Activated CD8-positive, alpha-beta memory T cell treated with anti-CD3 and anti-CD28 coated beads, Interleukin-2, amount 50 U/mL, for 48 hours (primary cell): Measurements from ENCODE around the gene ANKRD40.
"Not testable (repeated sequence)": the region's sequence is repeated elsewhere in the genome, so short reads cannot be mapped to it uniquely, and the experiment has no call there.

Experiments used
- DNase-seq: peaks from one replicate; pipeline ENCODE4 v3.0.0-alpha.2; 2020

Gene ANKRD40

DNA sequence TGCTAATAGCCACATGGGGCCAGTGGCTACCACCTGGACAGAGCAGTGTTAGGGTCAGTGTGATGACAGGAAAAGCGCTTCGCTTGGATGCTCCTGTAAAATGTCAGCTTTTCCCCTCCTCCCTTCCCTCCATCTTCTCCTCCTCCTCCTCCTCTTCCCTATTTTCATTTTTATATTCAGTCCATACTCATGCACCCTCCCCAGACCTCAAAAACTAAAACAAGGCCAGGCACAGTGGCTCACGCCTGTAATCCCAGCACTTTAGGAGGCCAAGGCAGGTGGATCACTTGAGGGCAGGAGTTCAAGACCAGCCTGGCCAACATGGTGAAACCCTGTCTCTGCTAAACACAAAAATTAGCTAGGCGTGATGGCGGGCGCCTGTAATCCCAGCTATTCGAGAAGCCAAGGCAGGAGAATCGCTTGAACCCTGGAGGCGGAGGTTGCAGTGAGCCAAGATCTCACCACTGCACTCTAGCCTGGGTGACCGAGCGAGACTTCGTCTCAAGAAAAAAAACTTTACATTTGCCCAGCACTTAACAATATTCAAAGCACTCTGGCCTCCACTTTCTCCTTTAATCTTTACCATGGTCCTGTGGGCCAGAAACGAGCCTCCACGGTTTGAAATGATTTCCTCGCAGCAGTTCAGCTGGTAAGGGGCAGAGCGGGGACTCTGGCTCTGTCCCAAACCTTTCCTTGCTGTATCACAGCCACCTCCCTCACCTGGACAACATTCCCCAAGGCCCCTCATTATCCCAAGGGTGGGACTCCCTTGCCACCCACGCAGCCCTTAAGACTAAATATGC lies 21.8 kb downstream of the ANKRD40 start:
- no peak for DNase-seq

DNA sequence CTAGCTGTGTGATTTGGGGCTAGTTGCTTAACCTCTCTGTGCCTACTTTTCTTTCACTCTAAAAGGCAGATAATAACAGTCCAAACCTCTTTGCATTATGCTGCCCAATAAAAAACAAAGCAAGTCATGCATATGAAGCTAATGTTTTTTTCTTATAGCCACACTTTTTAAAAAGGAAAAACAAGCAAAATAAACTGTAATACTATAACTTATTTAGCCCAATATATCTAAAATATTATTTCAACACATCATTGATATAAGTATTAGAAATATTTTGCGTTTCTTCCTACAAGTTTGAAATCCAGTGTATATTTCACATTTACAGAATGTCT lies 22.4 kb downstream of the ANKRD40 start:
- no peak for DNase-seq

DNA sequence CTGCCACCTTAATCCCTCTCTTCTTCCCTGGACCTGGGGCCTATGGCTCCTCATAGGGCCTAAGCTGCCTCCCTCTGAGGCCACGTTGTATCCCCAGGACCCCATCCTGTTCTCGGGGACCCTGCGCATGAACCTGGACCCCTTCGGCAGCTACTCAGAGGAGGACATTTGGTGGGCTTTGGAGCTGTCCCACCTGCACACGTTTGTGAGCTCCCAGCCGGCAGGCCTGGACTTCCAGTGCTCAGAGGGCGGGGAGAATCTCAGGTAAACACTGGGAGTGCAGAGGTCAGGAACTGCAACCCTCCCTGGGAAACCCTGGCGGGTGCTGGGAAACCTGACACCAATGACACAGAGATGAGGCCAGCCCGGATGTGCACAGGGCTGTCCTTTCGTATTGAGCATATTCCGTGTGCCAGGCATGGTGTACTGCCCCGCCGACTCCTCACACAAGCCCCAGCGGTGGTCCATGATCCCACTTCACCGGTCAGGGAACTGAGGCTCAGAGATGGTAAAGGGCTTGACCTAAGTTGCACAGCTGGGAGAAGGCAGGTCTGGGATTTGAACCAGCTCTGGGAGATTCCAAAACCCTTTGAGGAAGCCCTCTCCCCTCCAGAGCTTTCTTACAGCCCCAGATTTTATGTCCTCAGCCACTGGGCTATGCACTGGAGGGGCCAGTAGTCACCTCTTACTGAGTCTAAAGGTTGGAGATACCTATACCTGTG lies 22.9 kb downstream of the ANKRD40 start:
- DNase-seq: no peak

DNA sequence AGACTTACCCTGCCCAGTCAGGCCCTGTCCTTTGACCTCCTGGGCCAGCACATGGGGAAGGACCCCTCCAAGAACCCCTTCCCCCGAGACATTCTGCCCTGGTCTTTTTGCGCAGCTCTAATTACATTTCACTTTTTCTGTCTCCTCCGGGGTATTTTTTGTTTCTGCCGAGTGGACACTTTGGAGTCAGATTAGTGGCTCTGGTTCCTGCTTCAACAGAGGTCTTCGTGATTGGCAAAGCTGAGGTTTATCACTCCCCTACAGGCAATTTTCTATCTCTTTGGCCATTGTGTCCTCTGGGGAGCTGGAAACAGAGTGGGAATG lies 23.5 kb downstream of the ANKRD40 start:
- no peak for DNase-seq

DNA sequence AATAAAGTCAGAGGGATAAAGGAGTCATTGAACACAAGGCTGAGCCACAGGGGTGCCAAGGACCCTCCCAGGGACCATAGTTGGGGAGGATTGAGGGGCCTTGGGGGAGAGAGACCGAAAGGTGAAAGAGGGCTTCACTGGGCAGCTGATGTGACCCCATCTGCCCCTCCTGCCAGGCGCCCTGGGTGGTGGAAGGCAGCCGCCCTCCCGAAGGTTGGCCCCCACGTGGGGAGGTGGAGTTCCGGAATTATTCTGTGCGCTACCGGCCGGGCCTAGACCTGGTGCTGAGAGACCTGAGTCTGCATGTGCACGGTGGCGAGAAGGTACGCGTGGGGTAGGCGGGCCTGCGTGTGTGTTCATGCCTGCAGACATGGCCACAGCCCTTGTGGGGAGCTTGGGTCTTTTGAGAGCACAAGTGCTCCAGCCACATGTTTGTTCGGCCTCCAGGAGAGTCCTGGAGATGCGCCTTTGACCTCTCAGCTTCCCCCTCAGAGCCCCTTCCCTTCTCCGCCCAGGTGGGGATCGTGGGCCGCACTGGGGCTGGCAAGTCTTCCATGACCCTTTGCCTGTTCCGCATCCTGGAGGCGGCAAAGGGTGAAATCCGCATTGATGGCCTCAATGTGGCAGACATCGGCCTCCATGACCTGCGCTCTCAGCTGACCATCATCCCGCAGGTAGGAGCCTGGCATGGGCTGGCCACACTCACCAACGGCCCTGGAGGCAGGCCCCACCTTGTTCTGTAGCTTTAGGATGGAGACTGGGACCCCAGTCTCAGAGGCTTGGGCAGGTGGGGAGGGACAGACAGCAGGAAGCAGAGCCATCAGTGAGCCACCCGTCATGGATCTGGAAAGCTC lies 24.1 kb downstream of the ANKRD40 start:
- no peak for DNase-seq

DNA sequence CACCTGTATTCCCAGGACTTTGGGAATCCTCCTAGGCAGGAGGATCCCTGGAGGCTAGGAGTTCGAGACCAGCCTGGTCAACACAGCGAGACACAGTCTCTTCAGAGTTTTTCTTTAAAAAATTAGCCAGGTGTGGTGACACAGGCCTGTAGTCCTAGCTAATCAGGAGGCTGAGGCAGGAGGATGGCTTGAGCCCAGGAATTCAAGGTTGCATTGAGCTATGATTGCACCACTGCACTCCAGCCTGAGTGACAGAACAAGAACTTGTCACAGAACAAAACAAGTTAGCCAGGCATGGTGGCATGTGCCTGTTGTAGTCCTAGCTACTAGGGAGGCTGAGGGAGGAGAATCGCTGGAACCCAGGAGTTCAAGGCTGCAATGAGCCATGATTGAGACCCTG lies 24.8 kb downstream of the ANKRD40 start:
- DNase-seq: no peak

DNA sequence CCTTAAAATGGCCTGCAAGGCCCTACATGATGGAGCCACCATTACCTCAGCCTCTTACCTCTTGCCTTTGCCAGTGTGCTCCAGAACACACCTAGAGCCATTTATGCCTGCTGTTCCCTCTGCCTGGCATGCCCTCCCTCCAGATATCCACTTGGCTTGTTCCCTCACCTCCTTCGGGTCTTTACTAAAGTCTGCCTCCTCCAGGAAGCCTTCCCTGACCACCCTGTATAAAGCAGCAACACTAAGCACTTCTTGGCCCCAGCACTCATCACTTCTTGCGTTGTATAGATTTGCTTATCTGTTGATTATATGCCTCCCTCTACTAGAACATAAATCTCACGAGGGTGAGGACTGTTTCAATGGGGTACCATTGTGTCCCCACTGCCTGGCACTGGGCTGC lies 25.3 kb downstream of the ANKRD40 start:
- DNase-seq: no peak

DNA sequence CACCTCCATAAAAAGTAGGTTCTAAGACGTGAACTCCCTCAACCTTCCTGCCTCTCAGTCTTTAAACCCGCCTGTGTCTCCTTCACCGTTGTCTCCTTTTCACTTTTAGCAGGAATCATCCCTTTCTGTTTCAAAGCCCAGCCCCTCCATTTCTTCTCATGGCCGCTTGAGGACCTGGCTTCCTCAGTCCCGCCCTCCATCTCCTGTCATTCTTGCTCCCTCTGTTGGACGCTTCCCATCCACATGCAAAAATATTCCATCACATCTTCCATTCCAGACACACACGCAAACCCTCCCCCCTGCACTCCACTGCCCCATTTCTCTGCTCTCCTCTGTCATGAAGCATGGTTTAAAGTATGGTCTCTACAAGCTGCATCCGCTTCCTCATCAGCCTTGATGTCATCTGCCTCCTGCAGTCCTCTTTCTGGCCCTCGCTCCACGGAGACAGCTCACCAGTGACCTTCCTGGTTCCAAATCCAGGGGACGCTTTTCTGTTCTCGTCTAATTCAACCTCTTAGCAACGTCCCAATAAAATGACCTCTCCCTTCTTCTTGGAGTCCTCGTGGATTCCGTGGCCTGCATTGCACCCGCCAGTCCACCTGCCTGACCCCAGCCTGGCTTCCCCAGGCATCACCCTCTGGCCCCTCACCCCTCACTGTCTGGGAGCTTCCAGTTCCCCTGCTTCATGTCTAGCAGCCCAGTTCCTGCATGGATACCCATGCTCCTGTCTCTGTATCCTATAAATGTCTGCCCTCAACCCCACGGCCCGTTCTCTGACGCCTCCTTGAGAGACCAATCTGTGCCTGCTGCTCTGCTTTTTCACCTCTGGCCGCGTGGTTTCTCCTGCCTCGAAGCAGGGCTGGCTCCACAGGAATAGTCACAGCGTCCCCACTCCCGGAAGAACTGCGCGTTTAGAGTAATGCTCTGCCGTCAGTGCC lies 26.2 kb downstream of the ANKRD40 start:
- DNase-seq: no peak

DNA sequence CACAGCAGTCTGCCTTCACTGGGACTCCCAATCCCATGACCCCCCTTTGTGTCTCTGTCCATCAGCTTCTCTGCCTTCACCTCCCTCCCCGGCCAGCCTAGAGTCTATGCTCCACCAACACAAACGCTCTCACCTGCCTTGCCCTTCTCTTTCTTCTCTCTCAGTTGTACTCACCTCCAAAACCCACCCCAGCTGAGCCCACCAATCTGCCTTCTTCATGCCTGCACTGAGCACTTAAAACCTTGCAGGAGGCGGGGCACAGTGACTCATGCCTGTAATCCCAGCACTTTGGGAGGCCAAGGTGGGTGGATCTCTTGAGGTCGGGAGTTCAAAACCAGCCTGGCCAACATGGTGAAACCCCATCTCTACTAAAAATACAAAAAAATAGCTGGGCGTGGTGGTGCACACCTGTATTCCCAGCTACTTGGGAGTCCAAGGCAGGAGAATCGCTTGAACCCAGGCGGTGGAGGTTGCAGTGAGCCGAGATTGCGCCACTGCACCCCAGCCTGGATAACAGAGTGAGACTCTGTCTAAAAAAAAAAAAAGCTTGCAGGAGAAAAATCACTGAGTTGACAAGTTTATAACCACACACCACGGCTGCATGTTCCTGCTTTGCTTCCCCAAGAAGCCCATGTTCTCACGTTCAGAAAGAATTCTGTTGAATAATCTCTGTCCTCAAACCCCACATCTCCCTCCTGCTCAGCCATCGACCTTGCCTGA lies 27.0 kb downstream of the ANKRD40 start:
- not testable (repeated sequence) for DNase-seq

DNA sequence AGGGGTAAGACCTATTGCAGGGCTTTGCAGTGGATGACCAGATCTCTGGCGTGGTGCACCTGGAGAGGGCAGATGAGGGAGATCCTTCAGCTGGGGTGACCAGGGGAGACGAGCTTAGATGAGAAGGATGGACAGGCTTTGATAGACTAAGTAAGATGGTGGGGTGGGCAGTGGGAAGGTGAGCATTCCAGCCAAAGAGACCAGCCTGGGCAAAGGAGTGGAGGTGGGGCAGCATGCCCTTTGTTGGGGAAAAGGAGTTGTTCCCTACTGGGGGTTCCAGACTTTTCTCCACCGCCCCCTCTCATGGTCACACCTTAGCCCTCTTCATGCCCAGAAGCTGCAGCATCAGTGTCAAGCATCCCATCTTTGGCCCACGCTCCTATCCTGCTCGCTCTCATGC lies 27.6 kb downstream of the ANKRD40 start:
- DNase-seq: no peak

DNA sequence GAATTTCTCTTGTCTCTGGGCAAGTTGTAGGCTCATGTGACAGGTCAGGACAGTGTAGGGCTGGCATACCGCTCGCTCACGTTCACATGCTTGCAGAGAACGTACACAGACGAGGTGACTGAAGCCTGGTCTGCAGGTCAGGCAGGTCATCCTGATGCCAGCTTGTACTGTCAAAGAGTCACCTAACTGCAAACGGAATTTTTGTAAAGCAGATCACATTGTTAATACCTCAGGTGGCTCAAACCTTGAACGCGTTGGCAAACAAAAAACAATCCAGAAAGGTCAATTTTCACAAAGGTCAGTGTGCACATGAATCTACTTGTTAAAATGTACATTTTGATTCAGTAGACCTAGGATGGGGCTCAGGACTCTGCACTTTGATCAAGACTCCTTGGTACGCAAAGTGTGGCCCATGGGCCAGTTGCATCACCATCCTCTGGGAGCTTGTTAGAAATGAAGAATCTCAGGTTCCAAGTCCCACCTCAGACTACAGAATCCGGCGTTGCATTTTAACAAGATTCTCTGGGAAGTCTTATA lies 28.6 kb downstream of the ANKRD40 start:
- DNase-seq: no peak

DNA sequence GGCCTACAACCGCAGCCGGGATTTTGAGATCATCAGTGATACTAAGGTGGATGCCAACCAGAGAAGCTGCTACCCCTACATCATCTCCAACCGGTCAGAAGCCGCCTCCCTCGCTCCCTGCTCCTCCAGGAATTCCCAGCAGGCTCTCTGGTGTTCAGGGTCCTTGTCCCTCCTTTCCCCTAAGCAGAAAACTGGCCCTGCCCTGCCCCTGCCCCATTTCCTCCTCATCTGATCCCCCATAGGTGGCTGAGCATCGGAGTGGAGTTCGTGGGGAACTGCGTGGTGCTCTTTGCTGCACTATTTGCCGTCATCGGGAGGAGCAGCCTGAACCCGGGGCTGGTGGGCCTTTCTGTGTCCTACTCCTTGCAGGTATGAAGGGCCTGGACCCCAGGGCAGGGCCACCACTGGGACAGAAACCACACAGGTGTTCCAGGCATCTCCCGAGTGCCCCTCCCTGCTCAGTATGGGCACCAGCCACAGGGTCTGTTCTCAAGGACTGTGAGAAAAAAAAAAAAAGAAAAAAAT lies 29.8 kb downstream of the ANKRD40 start:
- DNase-seq: no peak

DNA sequence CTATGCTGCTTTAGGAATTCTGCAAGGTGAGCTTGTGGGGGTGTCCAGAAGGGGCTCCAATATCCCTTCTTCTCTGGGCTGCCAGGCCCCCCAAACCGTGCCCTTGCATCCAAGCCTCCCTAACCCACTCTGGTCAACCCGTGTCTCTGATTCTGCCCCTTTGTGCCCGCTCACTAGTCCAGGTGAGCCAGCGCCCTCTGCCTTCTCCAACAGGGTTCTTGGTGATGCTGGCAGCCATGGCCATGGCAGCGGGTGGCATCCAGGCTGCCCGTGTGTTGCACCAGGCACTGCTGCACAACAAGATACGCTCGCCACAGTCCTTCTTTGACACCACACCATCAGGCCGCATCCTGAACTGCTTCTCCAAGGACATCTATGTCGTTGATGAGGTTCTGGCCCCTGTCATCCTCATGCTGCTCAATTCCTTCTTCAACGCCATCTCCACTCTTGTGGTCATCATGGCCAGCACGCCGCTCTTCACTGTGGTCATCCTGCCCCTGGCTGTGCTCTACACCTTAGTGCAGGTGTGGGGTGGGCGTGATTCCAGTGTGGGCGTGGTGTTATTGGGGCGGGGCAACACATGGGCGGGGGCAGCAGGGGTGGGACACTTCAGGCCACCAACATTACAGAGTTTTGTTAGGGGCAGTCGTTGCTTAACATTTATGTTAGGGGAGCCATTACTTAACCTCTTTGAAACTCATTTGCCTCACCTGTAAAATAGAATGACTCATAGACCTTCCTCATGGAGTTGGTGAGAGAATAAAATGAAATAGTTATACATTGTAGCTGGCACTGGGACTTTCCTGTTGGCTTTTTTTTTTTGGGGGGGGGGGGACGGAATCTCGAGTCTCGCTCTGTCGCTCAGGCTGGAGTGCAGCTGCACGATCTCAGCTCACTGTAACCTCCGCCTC lies 31.4 kb downstream of the ANKRD40 start:
- DNase-seq: no peak

DNA sequence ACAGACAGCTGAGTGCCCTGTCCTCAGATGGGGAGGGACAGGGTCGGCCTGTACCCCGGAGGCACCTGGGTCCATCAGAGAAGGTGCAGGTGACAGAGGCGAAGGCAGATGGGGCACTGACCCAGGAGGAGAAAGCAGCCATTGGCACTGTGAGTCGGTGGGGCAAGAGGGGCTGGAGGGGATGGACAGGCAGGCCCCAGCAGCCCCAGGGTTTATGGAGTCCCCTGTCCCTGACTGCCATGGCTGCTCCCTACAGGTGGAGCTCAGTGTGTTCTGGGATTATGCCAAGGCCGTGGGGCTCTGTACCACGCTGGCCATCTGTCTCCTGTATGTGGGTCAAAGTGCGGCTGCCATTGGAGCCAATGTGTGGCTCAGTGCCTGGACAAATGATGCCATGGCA lies 32.1 kb downstream of the ANKRD40 start:
- DNase-seq: no peak

DNA sequence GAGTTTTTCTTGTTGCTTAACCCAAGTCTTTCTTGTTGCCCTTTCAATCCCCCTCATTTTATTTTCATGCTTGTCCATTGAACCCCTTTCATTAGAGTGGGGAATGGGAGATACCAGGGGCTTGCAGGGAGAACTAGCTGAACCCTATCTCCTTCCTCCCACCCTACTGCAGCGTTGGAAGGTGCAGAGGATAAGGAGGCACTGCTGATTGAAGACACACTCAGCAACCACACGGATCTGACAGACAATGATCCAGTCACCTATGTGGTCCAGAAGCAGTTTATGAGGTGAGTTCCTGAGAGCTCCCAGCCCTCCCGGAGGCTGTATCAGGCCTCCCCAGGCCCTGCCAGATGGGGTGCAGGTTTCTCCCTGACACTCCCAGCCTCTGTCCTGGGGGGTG lies 32.5 kb downstream of the ANKRD40 start:
- DNase-seq: no peak

DNA sequence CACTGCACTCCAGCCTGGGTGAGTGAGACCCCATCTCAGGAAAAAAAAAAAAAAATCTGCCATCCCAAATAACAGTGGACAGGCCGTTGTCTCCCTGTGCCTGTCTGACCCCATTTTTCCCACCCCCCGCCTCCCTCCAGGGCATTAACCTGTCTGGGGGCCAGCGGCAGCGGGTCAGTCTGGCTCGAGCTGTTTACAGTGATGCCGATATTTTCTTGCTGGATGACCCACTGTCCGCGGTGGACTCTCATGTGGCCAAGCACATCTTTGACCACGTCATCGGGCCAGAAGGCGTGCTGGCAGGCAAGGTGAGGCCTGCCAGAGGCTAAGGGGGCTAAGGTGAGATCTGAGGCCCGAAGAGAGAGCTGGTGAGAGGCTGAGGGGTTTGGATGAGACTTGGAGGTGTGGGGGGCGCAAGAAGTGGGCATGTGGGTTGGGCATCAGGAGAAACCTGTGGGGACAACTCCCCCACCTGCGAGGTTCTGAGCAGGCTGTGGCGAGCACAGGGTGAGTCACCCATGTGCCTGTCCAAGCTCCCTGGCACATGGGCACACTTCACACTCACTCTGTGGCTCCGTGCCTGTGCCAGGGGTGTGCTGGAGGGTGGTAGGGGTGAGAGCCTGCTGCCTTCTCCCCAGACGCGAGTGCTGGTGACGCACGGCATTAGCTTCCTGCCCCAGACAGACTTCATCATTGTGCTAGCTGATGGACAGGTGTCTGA lies 34.7 kb downstream of the ANKRD40 start:
- no peak for DNase-seq

DNA sequence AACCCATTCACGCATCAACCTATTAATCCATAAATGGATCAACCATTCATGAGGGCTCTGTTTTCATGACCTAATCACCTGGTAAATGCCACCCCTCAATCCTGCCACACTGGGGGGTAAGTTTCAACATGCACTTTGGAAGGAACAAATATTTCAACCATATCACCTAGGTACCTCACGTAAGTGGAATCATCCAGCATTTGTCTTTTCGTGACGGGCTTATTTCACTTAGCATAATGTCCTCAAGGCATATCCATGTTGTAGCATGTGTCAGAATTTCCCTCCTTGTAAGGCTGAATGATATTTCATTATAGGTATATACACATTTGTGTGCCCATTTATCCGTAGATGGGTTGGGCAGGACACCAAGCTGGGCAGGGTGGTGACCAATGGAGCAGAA lies 35.6 kb downstream of the ANKRD40 start:
- DNase-seq: no peak

DNA sequence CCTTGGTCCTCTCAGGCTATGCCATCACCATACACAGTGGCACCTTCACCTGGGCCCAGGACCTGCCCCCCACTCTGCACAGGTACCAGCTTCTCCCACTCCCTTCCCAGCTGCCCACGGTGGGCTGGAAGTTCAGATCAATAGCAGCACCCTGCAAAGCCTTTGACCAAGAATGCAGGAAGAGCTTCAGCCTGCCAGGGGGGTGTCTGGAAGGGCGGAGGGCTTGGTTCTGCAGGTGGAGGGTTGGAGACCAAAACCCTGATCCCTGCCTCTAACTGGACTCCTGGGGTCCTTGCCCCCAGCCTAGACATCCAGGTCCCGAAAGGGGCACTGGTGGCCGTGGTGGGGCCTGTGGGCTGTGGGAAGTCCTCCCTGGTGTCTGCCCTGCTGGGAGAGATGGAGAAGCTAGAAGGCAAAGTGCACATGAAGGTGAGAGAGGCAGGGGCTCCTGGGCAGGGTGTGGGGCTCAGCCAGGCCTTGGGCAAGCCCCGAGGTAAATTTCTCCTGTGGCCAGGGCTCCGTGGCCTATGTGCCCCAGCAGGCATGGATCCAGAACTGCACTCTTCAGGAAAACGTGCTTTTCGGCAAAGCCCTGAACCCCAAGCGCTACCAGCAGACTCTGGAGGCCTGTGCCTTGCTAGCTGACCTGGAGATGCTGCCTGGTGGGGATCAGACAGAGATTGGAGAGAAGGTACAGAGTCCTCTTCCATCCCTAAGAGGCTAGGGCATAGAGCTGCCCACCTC lies 38.7 kb downstream of the ANKRD40 start:
- no peak for DNase-seq
